ENCODE results near the gene CSRNP2.
"Not testable (repeated sequence)": the region's sequence is repeated elsewhere in the genome, so short reads cannot be mapped to it uniquely, and the experiment has no call there.

The CSRNP2 gene, protein sequence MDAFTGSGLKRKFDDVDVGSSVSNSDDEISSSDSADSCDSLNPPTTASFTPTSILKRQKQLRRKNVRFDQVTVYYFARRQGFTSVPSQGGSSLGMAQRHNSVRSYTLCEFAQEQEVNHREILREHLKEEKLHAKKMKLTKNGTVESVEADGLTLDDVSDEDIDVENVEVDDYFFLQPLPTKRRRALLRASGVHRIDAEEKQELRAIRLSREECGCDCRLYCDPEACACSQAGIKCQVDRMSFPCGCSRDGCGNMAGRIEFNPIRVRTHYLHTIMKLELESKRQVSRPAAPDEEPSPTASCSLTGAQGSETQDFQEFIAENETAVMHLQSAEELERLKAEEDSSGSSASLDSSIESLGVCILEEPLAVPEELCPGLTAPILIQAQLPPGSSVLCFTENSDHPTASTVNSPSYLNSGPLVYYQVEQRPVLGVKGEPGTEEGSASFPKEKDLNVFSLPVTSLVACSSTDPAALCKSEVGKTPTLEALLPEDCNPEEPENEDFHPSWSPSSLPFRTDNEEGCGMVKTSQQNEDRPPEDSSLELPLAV
- 21.1 to 34.5 (median 31.8) reads per million in 4 donors for total RNA-seq

DNA sequence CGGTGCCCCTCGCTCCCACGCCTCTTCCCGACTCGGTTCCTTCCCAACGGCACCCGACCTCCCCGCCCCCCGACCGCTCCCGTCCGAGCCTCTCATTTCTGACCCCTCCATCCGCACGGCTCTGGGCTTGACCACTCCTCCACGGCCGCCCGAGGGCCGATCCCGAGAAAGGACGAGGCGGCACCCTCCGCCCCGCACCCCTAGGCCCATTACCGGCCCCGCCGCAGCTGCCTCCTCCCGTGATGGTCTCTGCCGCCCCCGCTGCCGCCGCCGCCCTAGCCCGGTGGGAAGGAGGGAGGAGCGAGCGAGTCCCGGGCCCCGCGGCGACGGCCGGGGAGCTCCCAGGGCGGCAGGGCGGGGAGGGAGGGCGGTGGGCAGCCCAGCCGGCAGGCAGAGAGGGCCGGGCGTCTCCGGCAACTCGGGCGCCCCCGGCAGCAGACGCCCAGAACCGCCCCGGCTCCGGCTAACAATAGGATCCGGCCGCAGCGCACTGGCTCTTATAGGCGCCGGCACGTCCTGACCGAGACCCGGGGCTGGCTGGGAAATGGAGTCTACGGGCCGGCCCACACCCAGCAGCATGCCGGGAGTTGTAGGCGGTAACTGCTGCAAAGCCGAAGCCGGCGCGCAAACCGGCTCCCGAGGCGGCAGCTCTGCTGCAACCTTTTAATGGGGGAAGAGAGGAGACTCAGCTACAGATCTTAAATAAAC is at the start of gene CSRNP2:
Gene CSRNP2 (minus strand): TSS at position 471 of the 708 bp plus-strand sequence. CDS start 7,035 bp downstream, outside the sequence.
- peak; percentile 87 to 95 (median 93) for DNase-seq

DNA sequence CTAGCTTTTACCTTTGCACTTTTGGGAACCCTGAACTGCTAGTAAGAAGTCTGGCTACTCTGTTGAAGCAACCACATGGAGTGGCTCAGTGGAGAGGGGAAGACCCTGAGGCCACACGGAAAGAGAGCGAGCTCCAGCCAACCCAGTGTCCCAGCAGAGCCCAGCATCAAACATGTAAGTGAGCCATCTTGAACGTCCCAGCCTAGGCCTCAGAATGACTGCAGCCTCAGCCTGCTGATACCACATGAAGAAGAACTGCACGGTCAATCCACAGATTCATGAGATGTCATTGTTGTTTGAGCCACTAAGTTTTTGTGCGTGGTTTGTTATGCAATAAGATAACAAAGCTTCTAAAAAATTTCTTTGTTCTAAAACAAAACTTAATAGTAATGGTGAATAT is 49.3 kb upstream of the CSRNP2 start:
- no peak for DNase-seq

DNA sequence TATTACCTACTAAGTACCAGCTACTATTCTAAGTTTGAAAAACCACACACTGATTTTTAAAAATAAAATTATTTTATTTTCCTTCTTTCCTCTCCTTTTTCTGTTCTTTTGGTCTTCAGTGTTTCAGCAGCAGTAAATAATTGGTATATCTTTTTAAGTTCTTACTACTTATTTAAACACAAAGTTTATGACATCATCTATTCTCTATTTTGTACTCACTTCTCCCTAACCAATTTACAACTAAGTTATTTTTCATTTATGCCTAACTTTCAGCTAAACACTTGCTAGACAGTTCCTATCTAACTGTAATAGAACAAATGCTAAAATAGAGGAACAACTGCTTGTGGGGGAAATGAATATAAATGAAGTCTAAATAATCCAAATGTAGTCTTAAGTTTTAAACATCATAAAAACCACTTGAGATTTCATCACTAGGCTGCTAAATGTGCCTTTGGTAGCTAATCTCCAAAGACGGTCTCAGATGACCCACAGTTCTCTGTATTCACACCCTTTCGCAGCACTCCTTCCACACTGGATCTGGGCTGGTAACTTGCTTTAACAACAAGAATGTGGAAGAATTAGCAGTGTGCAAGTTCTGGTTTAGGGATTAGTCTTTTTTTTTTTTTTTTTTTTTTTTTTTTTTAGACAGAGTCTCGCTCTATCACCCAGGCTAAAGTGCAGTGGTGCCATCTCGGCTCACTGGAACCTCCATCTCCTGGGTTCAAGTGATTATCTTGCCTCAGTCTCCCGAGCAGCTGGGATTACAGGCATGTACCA is 48.5 kb upstream of the CSRNP2 start:
- no peak for DNase-seq

GRCh38 chr12:51128919-51129318 is 45.5 kb upstream of the CSRNP2 start:
- no peak for DNase-seq

DNA sequence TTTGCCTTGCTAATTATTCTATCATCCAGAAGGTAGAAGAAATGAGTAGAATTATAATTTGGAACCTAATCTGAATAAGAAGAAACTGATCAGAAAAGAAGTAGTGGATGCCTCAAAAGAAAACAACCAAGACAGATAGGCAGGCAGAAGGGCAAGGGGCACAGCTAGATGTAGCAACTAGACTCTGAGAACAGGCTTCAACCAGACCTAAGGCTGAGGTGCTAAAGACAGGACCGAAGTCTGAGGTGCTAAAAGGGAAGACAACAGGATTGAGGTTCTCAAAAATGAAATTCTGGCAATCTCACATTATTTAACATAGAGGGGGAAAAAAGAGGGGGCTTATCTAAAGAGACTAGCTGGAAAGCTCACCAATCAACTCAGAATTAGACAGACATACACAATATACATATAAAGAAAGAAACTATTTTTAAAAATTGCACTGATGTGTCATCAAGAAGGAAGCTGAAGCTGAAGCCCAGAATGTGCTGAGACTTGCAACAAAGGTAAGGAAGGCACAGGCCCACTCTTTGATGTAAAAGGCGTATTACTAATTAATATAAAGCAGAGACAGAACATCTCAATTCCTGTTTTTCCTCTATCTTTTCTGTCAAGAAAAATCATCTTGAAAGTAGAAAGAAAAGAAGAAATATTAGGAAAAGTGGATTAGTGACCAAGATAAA is 43.8 kb upstream of the CSRNP2 start:
- DNase-seq: no peak

GRCh38 chr12:51126297-51126696 is 42.9 kb upstream of the CSRNP2 start:
- DNase-seq: no peak

GRCh38 chr12:51124504-51124903 is 41.1 kb upstream of the CSRNP2 start:
- no peak for DNase-seq

- DNase-seq: no peak
These were observed 39.4 kb upstream of the CSRNP2 start for GRCh38 chr12:51122844-51123243.

DNA sequence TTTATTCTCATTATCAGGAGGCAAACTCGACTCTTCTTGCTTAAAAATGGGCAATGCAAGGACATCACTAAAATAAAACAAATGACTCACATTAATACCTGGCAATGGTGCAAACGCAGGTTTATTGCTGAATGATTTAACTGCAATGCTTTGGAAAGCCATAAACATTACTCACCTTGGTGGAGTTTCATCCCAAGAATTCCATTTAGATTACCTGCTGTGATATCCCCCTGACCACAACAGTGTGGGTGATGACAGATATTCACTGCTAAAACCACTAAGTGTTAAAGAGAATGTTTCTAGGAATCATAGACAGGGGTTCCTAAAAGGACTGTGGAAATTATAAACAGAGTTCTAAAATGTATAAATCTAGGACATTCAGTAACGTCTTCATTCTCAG is 35.3 kb upstream of the CSRNP2 start:
- no peak for DNase-seq

DNA sequence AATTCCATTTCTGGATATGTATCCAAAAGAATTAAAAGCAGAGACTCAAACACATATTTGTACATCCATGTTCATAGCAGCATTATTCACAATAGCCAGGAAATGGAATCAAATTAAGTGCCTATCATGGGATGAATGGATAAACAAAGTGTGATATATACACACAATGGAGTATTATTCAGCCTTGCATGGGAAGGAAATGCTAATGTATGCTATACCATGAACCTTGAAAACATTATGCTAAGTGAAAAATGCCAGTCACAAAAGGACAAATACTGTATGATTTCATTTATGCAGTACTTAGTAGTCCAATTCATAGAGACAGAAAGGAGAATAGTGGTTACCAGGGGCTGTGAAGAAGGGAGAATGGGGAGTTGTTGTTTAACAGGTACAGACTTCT is 32.1 kb upstream of the CSRNP2 start:
- DNase-seq: no peak

DNA sequence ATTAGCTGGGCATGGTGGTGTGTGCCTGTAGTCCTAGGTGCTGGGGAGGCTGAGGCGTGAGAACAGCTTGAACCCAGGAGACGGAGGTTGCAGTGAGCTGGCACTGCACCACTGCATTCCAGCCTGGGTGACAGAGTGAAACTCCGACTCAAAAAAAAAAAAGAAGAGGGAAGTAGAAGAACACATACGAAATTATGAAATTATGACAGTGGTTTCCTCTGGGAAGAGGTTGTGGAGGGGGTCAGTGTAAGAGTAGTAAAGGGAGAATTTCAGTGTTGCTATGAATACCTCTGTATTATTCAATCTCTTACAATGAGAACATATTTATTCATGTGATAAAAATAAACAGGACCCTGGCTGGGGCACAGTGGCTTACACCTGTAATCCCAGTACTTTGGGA is 24.7 kb upstream of the CSRNP2 start:
- no peak for DNase-seq

DNA sequence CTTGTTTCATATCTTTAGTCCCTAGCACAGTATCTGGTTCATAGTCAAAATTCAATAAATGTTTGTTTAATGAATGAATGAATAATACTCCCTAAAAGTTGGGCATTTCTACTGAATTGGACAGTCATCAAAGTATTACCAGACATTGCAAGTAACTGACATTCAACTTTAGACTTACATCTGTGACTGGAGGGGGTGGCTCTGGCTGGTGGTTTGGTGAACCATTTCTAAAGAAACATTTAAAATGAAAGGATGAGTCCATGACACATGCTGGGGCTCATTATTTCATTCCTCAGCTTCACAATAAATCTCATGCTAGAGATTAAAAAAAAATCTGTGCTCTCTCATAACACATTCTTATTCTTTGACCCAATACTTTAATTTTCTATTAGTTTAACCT is 20.6 kb upstream of the CSRNP2 start:
- DNase-seq: no peak

DNA sequence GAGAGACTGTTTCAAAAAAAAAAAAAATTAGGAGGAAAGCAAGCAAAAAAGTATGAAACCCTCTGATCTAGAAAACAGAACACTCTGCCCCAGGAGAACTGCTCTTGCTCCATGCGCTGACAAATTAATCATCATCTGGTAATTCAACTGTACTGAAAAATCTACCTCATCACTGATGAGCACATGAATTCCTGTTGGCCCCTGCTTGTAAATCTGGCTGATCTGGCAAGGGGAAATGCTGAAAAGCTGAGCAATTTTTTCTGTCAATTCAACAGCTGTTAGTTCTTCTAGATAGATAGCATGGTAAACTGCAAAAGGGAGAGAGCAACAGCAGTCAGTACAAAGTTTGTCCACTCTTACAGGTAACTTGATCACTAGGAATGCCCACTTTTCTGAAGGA is 15.2 kb upstream of the CSRNP2 start:
- no peak for DNase-seq

DNA sequence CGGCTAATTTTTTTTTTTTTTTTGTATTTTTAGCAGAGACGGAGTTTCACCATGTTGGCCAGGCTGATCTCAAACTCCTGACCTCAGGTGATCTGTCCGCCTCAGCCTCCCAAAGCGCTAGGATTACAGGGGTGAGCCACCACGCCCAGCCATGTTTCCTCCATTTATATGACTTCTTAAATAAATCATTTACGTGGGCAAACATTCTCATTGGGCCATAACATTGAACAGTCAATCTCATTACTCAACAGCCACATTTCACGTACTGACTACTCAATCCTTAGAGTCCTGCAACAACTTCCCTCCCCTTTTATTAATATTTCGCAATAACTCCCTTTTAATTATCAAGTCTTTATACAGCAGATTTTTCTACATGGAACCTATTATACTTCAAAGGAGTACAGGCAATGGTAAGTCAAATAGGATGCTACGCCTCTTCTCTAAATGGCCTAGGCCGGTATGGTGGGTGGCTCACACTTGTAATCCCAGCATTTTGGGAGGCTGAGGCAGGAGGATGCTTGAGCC is 7.4 kb upstream of the CSRNP2 start:
- no peak for DNase-seq

DNA sequence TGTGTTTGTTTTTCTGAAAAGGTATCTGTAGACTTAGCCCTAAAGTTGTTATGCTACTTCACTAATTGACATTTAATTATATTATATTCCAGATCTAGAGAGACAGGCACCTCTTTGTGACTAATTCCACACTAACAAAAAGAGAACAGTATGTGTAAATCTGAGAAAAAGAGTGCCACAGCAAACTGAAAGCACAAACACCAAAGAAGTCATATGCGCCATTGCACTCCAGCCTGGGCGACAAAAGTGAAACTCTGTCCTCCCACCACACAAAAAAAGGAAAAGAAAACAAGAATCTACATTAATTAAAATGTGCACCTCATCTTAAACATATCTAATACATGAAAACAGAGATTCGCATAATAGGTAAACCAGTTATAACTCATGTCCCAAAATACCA is 4.4 kb upstream of the CSRNP2 start:
- DNase-seq: peak in 1 of 5 donors; percentile 45

GRCh38 chr12:51086933-51087332 is 3.5 kb upstream of the CSRNP2 start:
- DNase-seq: no peak

GRCh38 chr12:51085757-51086156 is 2.4 kb upstream of the CSRNP2 start:
- no peak for DNase-seq

GRCh38 chr12:51082561-51083125 is 753 bp downstream of the CSRNP2 start:
- DNase-seq: peak in 2 of 5 donors; percentile 11 to 17

GRCh38 chr12:51081421-51081820 is 2.0 kb downstream of the CSRNP2 start:
- no peak for DNase-seq

DNA sequence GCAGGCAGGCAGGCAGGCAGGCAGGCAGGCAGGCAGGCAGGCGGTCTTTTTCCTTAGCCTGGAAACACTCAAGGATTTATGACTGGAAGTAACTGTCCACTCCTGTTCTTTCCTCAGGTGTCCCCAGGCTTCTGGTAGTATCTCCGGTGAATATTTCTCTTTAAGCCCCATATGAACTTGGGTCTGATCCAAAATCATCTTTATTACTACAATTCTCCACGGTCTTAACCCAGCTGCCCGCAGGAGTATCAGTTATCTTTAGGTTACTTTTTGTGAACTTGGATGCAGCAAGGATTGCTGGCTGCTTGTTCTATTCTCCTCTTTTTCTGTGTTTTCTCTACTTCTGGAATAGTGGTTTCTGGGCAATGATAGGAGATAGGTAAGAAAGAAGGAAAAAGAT is 3.3 kb downstream of the CSRNP2 start:
- no peak for DNase-seq

- not testable (repeated sequence) for DNase-seq
These were observed 4.5 kb downstream of the CSRNP2 start for GRCh38 chr12:51078866-51079265.

GRCh38 chr12:51078346-51078745 is 5.0 kb downstream of the CSRNP2 start:
- DNase-seq: not testable (repeated sequence)
